Activated naive CD4-positive, alpha-beta T cell treated with anti-CD3 and anti-CD28 coated beads for 36 hours (primary cell): ENCODE measurements around the gene JAKMIP1. TPM values are rescaled to one million over a fixed set of nuclear protein-coding genes. Genes with fewer than 3 reads are reported as not detected.

Source experiments
- CTCF ChIA-PET: fragments of 350-600 bp; sonication (Branson Sonifier 250); formaldehyde crosslinking; loops from one replicate; lab custom pipeline; 2021; ENCODE audit warnings: antibody characterized with exemption; lab: Charles Lee
- DNase-seq: peaks from one replicate; pipeline ENCODE4 v3.0.0-alpha.2; 2020
- H3K27ac Mint-ChIP-seq: one replicate; pipeline ENCODE4 v1.8.0; 2021; ENCODE audit warnings: mild to moderate bottlenecking, mixed read lengths
- H3K27me3 Mint-ChIP-seq: one replicate; pipeline ENCODE4 v1.8.0; 2021; ENCODE audit warnings: low read depth, mixed read lengths
- H3K36me3 Mint-ChIP-seq: one replicate; pipeline ENCODE4 v1.8.0; 2021; ENCODE audit warnings: low read depth, mixed read lengths
- H3K4me1 Mint-ChIP-seq: one replicate; pipeline ENCODE4 v1.8.0; 2021; ENCODE audit warnings: low read depth, mixed read lengths
- H3K4me3 Mint-ChIP-seq: one replicate; pipeline ENCODE4 v1.8.0; 2021; ENCODE audit warnings: mild to moderate bottlenecking, moderate library complexity, mixed read lengths
- H3K9me3 Mint-ChIP-seq: one replicate; pipeline ENCODE4 v1.8.0; 2021; ENCODE audit warnings: mixed read lengths
- intact Hi-C: fragments of 100-400 bp; cut with micrococcal nuclease; formaldehyde crosslinking; loops from one replicate; pipeline ENCODE4 v1.15.1; 2023
- total RNA-seq, 2 experiments: library from RNA; stranded (reverse); gene quantifications; one replicate each; pipeline ENCODE4 v1.2.3, GENCODE V29; 2021

Gene JAKMIP1
- total RNA-seq, 2 experiments from 2014 or later: 0.27 to 0.50 TPM

DNA sequence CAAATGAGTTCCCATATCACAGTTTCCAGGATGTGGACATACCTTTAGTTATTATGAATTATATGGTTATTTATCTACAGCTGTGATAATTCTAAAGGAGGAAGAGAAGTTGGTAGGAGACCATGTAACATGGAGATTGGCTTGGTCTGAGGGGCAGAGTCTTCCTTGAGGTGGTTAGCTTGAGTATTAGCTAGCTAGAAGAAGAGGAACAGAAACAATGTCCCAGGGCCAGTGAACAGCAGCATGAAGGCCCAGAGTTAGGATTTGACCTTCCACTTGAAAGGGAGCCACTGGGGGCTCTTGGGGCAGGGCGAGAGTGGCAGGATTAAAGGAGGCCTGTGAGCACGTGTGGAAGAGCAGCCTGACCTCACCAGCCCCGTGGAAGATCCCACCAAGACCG lies 5.6 kb upstream of the JAKMIP1 start:
- no peak for DNase-seq
- H3K4me1 Mint-ChIP-seq: no peaks in the 10 kb centered on the region
- peaks cover 8% of the 10 kb centered on the region for H3K9me3 Mint-ChIP-seq
- H3K27me3 Mint-ChIP-seq: peaks cover 23% of the 10 kb centered on the region
- intact Hi-C loops: no loop called here
- no peaks in the 10 kb centered on the region for H3K36me3 Mint-ChIP-seq
- H3K4me3 Mint-ChIP-seq: no peak overlapping the region
- no peak overlapping the region for H3K27ac Mint-ChIP-seq
- CTCF ChIA-PET: no interaction called here

GRCh38 chr4:6205567-6205931 lies 5.2 kb upstream of the JAKMIP1 start:
- CTCF ChIA-PET: interaction anchor here (0.7 kb wide), 1 partner anchor 17 kb away, joined by 3 read pairs; no protein-coding TSS in a partner anchor
- intact Hi-C loops: no loop called here
- no peaks in the 10 kb centered on the region for H3K4me1 Mint-ChIP-seq

GRCh38 chr4:6204871-6205566 lies 4.7 kb upstream of the JAKMIP1 start:
- Mint-ChIP-seq H3K27ac (no peak overlapping the region), H3K27me3 (peaks cover 25% of the 10 kb centered on the region), H3K4me3 (no peak overlapping the region), H3K4me1 (no peaks in the 10 kb centered on the region), H3K36me3 (no peaks in the 10 kb centered on the region), H3K9me3 (peaks cover 8% of the 10 kb centered on the region)
- no peak for DNase-seq
- CTCF ChIA-PET: interaction anchor here (0.7 to 0.8 kb wide), 2 partner anchors 17 to 126 kb away, joined by 3 to 4 read pairs; no protein-coding TSS in a partner anchor
- intact Hi-C loops: no loop called here

More at GRCh38 chr4:6205567-6205931, 5.2 kb upstream of the JAKMIP1 start:
- no peak overlapping the region for H3K4me3 Mint-ChIP-seq
- H3K27ac Mint-ChIP-seq: no peak overlapping the region
- H3K36me3 Mint-ChIP-seq: no peaks in the 10 kb centered on the region
- no peak for DNase-seq
- peaks cover 8% of the 10 kb centered on the region for H3K9me3 Mint-ChIP-seq
- peaks cover 25% of the 10 kb centered on the region for H3K27me3 Mint-ChIP-seq

DNA sequence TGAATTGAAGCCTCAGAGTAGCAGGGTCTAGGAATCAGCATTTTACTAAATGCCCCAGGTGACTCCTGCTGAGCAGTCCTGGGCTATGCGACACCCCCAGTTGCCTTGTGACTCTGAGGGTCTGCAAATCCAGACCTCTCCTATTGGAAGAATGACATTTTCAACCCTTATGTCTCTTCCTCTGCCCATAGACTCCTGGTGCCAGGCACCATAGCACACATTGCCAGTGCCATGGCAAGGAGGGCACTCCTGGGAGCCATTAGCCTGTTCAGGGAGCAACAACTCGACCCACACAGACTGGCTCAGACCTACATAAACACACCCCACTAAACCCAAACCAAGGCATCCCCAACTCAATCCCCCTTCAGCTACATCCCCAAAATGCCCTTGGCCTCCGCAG lies 3.7 kb upstream of the JAKMIP1 start:
- DNase-seq: no peak
- peaks cover 8% of the 10 kb centered on the region for H3K9me3 Mint-ChIP-seq
- H3K36me3 Mint-ChIP-seq: no peaks in the 10 kb centered on the region
- H3K4me1 Mint-ChIP-seq: peaks cover under 1% of the 10 kb centered on the region
- intact Hi-C loops: no loop called here
- H3K4me3 Mint-ChIP-seq: no peak overlapping the region
- no peak overlapping the region for H3K27ac Mint-ChIP-seq
- CTCF ChIA-PET: no interaction called here
- peaks cover 25% of the 10 kb centered on the region for H3K27me3 Mint-ChIP-seq

DNA sequence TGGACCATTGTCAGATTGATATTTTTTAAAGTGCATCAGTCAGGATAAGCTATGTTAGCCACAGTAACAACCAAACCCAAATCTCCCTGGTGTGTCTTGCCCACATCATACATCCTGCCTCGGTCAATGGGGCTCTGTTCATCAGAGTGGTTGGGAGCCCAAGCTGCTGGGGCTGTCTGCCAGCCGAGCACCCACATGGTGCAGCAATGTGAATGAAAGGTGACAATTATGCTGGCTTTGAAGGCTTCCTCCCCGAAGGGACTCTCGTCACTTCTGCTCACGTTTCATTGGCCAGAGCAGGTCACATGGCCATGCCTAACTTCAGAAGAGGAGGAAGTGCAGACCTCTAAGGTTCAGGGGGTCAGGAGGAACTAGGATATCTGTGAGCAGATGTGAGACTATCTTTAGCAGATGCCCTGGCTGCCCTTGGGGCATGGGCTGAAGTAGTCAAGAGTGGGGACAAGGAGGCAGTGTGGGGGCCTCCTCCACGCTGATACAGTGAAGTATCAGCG lies 1.3 kb upstream of the JAKMIP1 start:
- Mint-ChIP-seq H3K36me3 (no peaks in the 10 kb centered on the region), H3K4me1 (peaks cover 11% of the 10 kb centered on the region), H3K4me3 (peak overlapping the region; percentile 28), H3K27ac (no peak overlapping the region), H3K9me3 (peaks cover 8% of the 10 kb centered on the region), H3K27me3 (peaks cover 43% of the 10 kb centered on the region)
- intact Hi-C loops: no loop called here
- DNase-seq: no peak
- CTCF ChIA-PET: no interaction called here

- H3K27ac Mint-ChIP-seq: no peak overlapping the region
- no peaks in the 10 kb centered on the region for H3K36me3 Mint-ChIP-seq
- H3K4me3 Mint-ChIP-seq: no peak overlapping the region
- peaks cover 46% of the 10 kb centered on the region for H3K27me3 Mint-ChIP-seq
- peaks cover 8% of the 10 kb centered on the region for H3K9me3 Mint-ChIP-seq
- DNase-seq: no peak
- CTCF ChIA-PET: no interaction called here
- H3K4me1 Mint-ChIP-seq: peaks cover 11% of the 10 kb centered on the region
- intact Hi-C loops: no loop called here
Measured at GRCh38 chr4:6200922-6201362, 593 bp upstream of the JAKMIP1 start.

- CTCF ChIA-PET: no interaction called here
- intact Hi-C loops: no loop called here
- Mint-ChIP-seq H3K27ac (no peak overlapping the region), H3K4me3 (no peak overlapping the region), H3K9me3 (peaks cover 8% of the 10 kb centered on the region), H3K4me1 (peaks cover 11% of the 10 kb centered on the region), H3K27me3 (peaks cover 46% of the 10 kb centered on the region), H3K36me3 (no peaks in the 10 kb centered on the region)
- no peak for DNase-seq
Measured at GRCh38 chr4:6199422-6199921, 877 bp downstream of the JAKMIP1 start.

GRCh38 chr4:6198768-6199421 lies 1.5 kb downstream of the JAKMIP1 start:
- peaks cover 43% of the 10 kb centered on the region for H3K27me3 Mint-ChIP-seq
- DNase-seq: no peak
- intact Hi-C loops: no loop called here

DNA sequence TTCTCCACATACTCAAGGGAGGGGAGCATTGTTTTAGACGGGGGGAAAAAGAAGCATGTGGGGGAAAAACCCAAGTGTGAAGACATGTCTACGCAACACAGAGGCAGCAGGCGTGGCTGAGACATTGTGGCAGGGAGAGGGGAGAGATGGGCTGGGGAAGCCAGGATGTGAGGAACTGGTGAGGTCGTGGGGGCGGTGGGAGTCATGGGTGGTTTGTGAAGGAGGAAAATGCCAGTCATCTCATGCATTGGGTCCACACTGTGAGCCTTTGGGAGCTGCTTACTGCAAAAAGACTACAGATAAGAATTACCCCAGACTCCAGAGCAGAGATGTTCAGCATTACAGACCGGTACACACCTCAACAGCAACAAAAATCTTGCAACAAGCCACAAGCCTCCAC lies 2.1 kb downstream of the JAKMIP1 start:
- H3K36me3 Mint-ChIP-seq: no peaks in the 10 kb centered on the region
- intact Hi-C loops: no loop called here
- CTCF ChIA-PET: no interaction called here
- no peak overlapping the region for H3K27ac Mint-ChIP-seq
- peaks cover 8% of the 10 kb centered on the region for H3K9me3 Mint-ChIP-seq
- peak overlapping the region; percentile 8 for H3K4me3 Mint-ChIP-seq
- peaks cover 11% of the 10 kb centered on the region for H3K4me1 Mint-ChIP-seq
- peaks cover 43% of the 10 kb centered on the region for H3K27me3 Mint-ChIP-seq
- DNase-seq: no peak

More at GRCh38 chr4:6198768-6199421, 1.5 kb downstream of the JAKMIP1 start:
- Mint-ChIP-seq H3K36me3 (no peaks in the 10 kb centered on the region), H3K9me3 (peaks cover 8% of the 10 kb centered on the region), H3K4me3 (peak overlapping the region; percentile 23), H3K4me1 (peaks cover 11% of the 10 kb centered on the region), H3K27ac (no peak overlapping the region)
- CTCF ChIA-PET: no interaction called here

DNA sequence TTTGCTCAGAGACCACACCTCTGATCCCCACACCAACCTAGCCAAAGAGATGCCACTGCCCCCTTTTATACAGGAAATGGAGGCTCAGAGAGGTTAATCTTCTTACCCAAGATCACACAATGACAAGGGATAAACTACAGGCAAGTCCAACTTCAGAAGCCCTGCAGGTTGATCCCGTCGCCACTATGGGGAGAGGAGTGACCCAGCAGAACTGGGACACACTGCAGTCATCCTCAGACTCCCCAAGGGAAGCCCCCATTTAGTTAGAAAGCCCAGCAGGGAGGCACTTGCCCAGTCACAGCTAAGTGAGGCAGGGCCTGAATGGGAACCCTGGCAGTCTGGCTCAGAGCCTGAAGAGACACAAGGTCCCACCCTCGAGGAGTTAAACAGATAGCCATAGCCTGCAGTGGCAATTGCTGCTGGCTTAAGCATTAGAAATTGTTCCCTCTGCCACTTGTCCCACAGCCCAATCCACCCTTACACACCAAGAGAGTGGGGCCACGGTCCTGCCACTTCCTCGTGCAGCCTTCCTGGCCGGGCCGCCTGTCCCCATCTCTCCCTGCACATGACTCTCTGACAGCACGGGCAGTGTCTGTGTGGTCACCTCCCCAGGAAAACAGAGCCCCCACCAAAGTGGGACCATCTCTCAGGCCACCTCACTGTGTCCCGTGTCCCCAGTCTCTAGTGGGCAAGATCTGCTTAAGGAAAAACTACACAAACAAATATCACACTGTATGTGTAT lies 2.7 kb downstream of the JAKMIP1 start:
- Mint-ChIP-seq H3K27ac (no peak overlapping the region), H3K27me3 (peaks cover 43% of the 10 kb centered on the region), H3K9me3 (peaks cover 8% of the 10 kb centered on the region), H3K4me1 (peaks cover 11% of the 10 kb centered on the region), H3K36me3 (no peaks in the 10 kb centered on the region), H3K4me3 (no peak overlapping the region)
- intact Hi-C loops: no loop called here
- CTCF ChIA-PET: no interaction called here
- no peak for DNase-seq

DNA sequence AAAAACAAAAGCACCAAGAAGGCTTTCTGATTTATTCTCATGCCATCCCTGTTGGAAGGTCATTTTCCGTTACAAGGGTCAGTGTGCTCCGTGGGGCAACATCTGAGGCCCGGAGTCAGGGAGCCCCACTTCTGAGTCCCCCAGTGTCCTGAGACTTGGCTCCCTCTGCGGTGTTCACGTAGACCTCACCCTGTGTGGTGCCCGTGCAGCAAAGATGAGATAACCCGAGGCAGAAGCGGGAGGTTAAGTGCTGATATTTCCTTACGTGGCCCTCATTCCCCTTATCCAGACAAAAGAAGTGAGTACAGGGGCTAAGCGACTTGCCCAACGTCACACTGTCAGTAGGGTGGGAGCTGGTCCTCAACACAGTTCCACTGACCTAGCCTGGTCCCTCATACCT lies 3.5 kb downstream of the JAKMIP1 start:
- no peak overlapping the region for H3K27ac Mint-ChIP-seq
- H3K9me3 Mint-ChIP-seq: peaks cover 8% of the 10 kb centered on the region
- no peak for DNase-seq
- H3K4me3 Mint-ChIP-seq: no peak overlapping the region
- intact Hi-C loops: no loop called here
- CTCF ChIA-PET: no interaction called here
- H3K4me1 Mint-ChIP-seq: peaks cover 11% of the 10 kb centered on the region
- no peaks in the 10 kb centered on the region for H3K36me3 Mint-ChIP-seq
- H3K27me3 Mint-ChIP-seq: peaks cover 41% of the 10 kb centered on the region

GRCh38 chr4:6196324-6196723 lies 4.0 kb downstream of the JAKMIP1 start:
- H3K9me3 Mint-ChIP-seq: peaks cover 3% of the 10 kb centered on the region
- no peak for DNase-seq
- no peaks in the 10 kb centered on the region for H3K36me3 Mint-ChIP-seq
- H3K4me3 Mint-ChIP-seq: no peak overlapping the region
- peaks cover 36% of the 10 kb centered on the region for H3K27me3 Mint-ChIP-seq
- no peak overlapping the region for H3K27ac Mint-ChIP-seq
- CTCF ChIA-PET: no interaction called here
- peaks cover 11% of the 10 kb centered on the region for H3K4me1 Mint-ChIP-seq
- intact Hi-C loops: no loop called here
